Smooth muscle cell (in vitro differentiated cells): ENCODE measurements around the gene COL26A1. TPM values are rescaled to one million over a fixed set of nuclear protein-coding genes. Genes with fewer than 3 reads are reported as not detected.

Source experiments
- DNase-seq: peaks from one replicate; lab custom pipeline; 2025; ENCODE audit not compliant: unreplicated experiment; lab: John Stamatoyannopoulos, UW
- H2AFZ ChIP-seq: fragments of 200-600 bp; sonication (generic); 2 replicates; pipeline ENCODE4 v1.6.0; 2016; ENCODE audit warnings: antibody characterized with exemption, low read depth, mild to moderate bottlenecking
- H3F3A ChIP-seq: fragments of 200-600 bp; sonication (generic); 2 replicates; pipeline ENCODE4 v1.6.0; 2017; ENCODE audit warnings: antibody characterized with exemption, low read depth
- H3K27ac ChIP-seq: fragments of 200-600 bp; sonication (generic); 2 replicates; pipeline ENCODE4 v1.5.1; 2016; ENCODE audit warnings: low read depth, mild to moderate bottlenecking
- H3K27me3 ChIP-seq: fragments of 200-600 bp; sonication (generic); 2 replicates; pipeline ENCODE4 v1.6.1; 2016; ENCODE audit warnings: low read depth, mild to moderate bottlenecking
- H3K36me3 ChIP-seq: fragments of 200-600 bp; sonication (generic); 2 replicates; pipeline ENCODE4 v1.5.1; 2016; ENCODE audit warnings: low read depth
- H3K4me1 ChIP-seq: fragments of 200-600 bp; sonication (generic); 2 replicates; pipeline ENCODE4 v1.5.1; 2016; ENCODE audit warnings: low read depth
- H3K4me2 ChIP-seq: fragments of 200-600 bp; sonication (generic); 2 replicates; pipeline ENCODE4 v1.6.0; 2016; ENCODE audit warnings: mild to moderate bottlenecking
- H3K4me3 ChIP-seq: fragments of 200-600 bp; sonication (generic); 2 replicates; pipeline ENCODE4 v1.5.1; 2016; ENCODE audit warnings: mild to moderate bottlenecking
- H3K79me2 ChIP-seq: fragments of 200-600 bp; sonication (generic); 2 replicates; pipeline ENCODE4 v1.6.0; 2016; ENCODE audit warnings: low read depth, mild to moderate bottlenecking
- H3K9ac ChIP-seq: fragments of 200-600 bp; sonication (generic); 2 replicates; pipeline ENCODE4 v1.6.0; 2016; ENCODE audit warnings: low read depth
- H3K9me3 ChIP-seq: fragments of 200-600 bp; sonication (generic); replicated peaks from 2 replicates; pipeline ENCODE4 v1.5.1; 2016; ENCODE audit warnings: low read depth
- H4K20me1 ChIP-seq: fragments of 200-600 bp; sonication (generic); 2 replicates; pipeline ENCODE4 v1.6.0; 2016; ENCODE audit warnings: low read depth
- WGBS: methylation state at CpG from one replicate; pipeline ENCODE4 v1.1.7; 2016; ENCODE audit warnings: low lambda C conversion rate; 5-methylcytosine and 5-hydroxymethylcytosine counted together
- polyA plus RNA-seq: library from polyadenylated mRNA; unstranded; fragments of >200 nt; fragmentation: Nextera tagmentation; extraction: Ambion mirVana; gene quantifications from 2 replicates; pipeline ENCODE4 v1.2.1, GENCODE V29; 2016
- total RNA-seq: library from RNA; depleted of rRNA; stranded (reverse); fragments of >200 nt; gene quantifications from 2 replicates; pipeline ENCODE4 v1.2.3, GENCODE V29; 2014
- TF ChIP-seq, protein P1 (sequence below): fragments of 200-600 bp; sonication (generic); IDR thresholded peaks from 2 replicates; pipeline ENCODE4 v1.5.1; 2017; ENCODE audit warnings: borderline replicate concordance, mild to moderate bottlenecking, antibody characterized with exemption; ENCODE audit not compliant: insufficient read depth, poor library complexity, severe bottlenecking

Gene COL26A1
- total and polyA plus RNA-seq, 2 experiments from 2014 or later, result 4.9 to 13.2 TPM

DNA sequence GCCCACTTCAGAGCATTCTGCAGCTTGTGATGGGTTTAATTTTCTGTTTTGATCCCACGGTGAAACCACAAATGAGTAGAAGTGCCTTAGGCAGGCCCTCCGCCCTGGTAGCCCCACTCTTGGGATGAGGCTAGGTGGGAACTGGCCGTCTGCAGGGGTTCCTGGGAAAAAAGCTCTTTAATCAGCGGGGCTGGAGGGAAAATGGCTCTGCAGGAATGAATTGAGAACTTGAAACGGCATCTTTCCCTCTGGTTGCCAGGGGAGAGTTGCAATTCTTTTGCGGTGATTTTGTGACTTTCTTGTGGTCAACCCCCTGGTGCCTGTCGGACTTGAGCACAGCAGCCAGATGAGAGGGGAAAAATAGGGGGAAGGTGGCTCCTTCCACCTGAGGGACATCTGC, 32.7 kb downstream of the COL26A1 start:
- DNase-seq, result no peak
- H3K36me3 ChIP-seq, result no peaks in the 10 kb centered on the region
- H3K9me3 ChIP-seq, result no peaks in the 10 kb centered on the region
- H3F3A ChIP-seq, result no peaks in the 10 kb centered on the region
- no peak overlapping the region for H3K27ac ChIP-seq
- H3K27me3 ChIP-seq, result no peaks in the 10 kb centered on the region
- TF ChIP-seq, protein P1, sequence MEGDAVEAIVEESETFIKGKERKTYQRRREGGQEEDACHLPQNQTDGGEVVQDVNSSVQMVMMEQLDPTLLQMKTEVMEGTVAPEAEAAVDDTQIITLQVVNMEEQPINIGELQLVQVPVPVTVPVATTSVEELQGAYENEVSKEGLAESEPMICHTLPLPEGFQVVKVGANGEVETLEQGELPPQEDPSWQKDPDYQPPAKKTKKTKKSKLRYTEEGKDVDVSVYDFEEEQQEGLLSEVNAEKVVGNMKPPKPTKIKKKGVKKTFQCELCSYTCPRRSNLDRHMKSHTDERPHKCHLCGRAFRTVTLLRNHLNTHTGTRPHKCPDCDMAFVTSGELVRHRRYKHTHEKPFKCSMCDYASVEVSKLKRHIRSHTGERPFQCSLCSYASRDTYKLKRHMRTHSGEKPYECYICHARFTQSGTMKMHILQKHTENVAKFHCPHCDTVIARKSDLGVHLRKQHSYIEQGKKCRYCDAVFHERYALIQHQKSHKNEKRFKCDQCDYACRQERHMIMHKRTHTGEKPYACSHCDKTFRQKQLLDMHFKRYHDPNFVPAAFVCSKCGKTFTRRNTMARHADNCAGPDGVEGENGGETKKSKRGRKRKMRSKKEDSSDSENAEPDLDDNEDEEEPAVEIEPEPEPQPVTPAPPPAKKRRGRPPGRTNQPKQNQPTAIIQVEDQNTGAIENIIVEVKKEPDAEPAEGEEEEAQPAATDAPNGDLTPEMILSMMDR, result no peak
- H3K4me2 ChIP-seq, result peak overlapping the region; percentile 9
- no peaks in the 10 kb centered on the region for H3K79me2 ChIP-seq
- no peaks in the 10 kb centered on the region for H4K20me1 ChIP-seq
- no peak overlapping the region for H3K9ac ChIP-seq
- H2AFZ ChIP-seq, result no peak overlapping the region
- no peak overlapping the region for H3K4me3 ChIP-seq
- WGBS, result 44% methylated on average over 7 of the region's 7 CpGs
- peaks cover 24% of the 10 kb centered on the region for H3K4me1 ChIP-seq

DNA sequence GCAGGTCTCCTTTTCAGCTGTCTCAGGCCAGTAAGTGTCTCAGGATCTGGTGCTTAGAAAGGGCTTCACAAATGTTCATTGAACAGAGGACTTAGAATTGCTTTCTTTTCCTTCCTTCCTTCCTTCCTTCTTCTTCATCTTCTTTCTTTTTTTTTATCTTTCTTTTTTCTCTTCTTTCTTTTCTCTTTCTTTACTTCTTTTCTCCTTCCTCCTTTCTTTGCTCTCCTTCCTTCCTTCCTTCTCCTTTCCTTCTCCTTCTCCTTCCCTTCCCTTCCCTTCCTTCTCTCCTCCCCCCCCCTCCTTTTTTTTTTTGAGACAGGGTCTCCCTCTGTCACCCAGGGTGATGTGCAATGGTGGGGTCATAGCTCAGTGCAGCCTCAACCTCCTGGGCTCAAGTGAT, 34.6 kb downstream of the COL26A1 start:
- Histone ChIP-seq H3K4me2 (no peak overlapping the region), H3K9ac (no peak overlapping the region), H3K36me3 (no peaks in the 10 kb centered on the region), H3F3A (no peaks in the 10 kb centered on the region), H3K4me3 (no peak overlapping the region), H3K9me3 (no peaks in the 10 kb centered on the region), H3K79me2 (no peaks in the 10 kb centered on the region), H2AFZ (no peak overlapping the region), H3K27me3 (no peaks in the 10 kb centered on the region), H3K27ac (no peak overlapping the region), H4K20me1 (no peaks in the 10 kb centered on the region), H3K4me1 (peaks cover 13% of the 10 kb centered on the region)
- TF ChIP-seq, protein P1, result no peak
- DNase-seq, result no peak

DNA sequence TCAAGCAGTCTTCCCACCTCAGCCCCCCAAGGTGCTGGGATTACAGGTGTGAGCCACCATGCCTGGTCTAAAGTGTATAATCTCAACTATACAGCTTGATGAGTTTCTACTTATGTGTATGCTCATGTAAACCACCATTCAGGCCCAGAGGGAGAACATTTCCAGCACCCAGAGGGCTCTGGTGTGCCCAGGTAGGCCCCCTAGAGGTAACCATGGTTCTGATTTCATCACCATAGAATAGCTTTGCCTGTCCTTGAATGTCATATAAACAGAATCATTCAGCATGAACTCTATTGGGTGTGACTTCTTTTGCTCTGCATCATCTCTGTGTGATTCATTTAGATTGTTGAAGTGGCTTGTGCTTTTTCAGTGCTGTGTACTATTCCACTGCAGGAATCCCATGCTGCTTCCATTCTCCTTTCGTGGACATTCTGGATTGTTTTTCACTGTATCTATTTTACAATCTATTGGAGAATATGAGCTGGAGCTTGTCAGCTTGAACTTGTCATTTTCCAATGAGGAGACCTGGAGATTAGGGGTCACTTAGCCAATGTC, 35.2 kb downstream of the COL26A1 start:
- no peaks in the 10 kb centered on the region for H3K27me3 ChIP-seq
- H3K9ac ChIP-seq, result no peak overlapping the region
- no peaks in the 10 kb centered on the region for H4K20me1 ChIP-seq
- no peaks in the 10 kb centered on the region for H3K36me3 ChIP-seq
- H3K79me2 ChIP-seq, result no peaks in the 10 kb centered on the region
- H2AFZ ChIP-seq, result no peak overlapping the region
- TF ChIP-seq, protein P1, result no peak
- peaks cover 13% of the 10 kb centered on the region for H3K4me1 ChIP-seq
- 96% methylated on average over 1 of the region's 1 CpG for WGBS
- no peak overlapping the region for H3K4me3 ChIP-seq
- H3K4me2 ChIP-seq, result no peak overlapping the region
- H3K27ac ChIP-seq, result no peak overlapping the region
- DNase-seq, result no peak
- no peaks in the 10 kb centered on the region for H3F3A ChIP-seq
- H3K9me3 ChIP-seq, result no peaks in the 10 kb centered on the region
